ENCODE measurements around the gene MYBPC2. TPM values are rescaled to one million over a fixed set of nuclear protein-coding genes. Genes with fewer than 3 reads are reported as not detected.

MYBPC2 gene
- polyA plus RNA-seq, 1 of the 3 experiments (the other 2 are of a cell fraction): not detected

DNA sequence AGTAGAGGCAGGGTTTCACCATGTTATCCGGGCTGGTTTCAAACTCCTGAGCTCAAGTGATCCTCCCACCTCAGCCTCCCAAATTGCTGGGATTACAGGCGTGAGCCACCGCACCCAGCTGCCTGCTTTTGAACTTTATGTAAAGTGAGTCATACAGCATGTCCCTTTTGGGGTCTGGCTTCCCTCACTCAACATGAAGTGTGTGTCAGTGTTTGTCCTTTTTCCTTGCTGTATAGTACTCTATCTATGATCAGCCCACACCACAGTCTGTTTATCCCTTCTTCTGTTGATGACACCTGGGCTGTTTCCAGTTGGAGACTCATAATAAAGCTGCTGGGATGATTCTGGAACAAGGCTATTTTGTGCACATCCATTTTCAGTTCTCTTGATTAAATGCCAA is 11.9 kb upstream of the MYBPC2 start:
- Histone ChIP-seq H3K9ac (no peak overlapping the region), H3K27ac (ENCODE audit: low read depth in 2 of 2, low read length in 1 of 2) (no peak overlapping the region), H4K20me1 (ENCODE audit: insufficient read depth) (no peaks in the 10 kb centered on the region), H3K27me3 (ENCODE audit: insufficient read depth) (no peaks in the 10 kb centered on the region), H3K4me1 (ENCODE audit: control insufficient read depth in 1 of 2, insufficient read depth in 2 of 2, low read depth in 1 of 2, low read length in 1 of 2) (no peaks in the 10 kb centered on the region), H3K9me2 (no peaks in the 10 kb centered on the region), H3F3A (replicated peaks; ENCODE audit: insufficient read depth) (peaks cover 3% of the 10 kb centered on the region), H2AFZ (ENCODE audit: low read depth) (no peak overlapping the region), H3K4me2 (no peak overlapping the region), H3K9me3 (no peaks in the 10 kb centered on the region), H3K4me3 (ENCODE audit: low read depth in 2 of 2, low read length in 1 of 2) (no peak overlapping the region), H3K36me3 (replicated peaks in 1 of 2; ENCODE audit: control insufficient read depth in 1 of 2, insufficient read depth in 2 of 2, low read length in 1 of 2) (no peaks in the 10 kb centered on the region), H3K79me2 (ENCODE audit: insufficient read depth) (no peaks in the 10 kb centered on the region)
- WGBS (ENCODE audit: low lambda C conversion rate): 64% methylated on average over 3 of the region's 3 CpGs
- DNase-seq: no peak
- CTCF ChIA-PET: interaction anchor here (1.0 to 5.3 kb wide), 2 partner anchors 11 to 52 kb away, joined by 3 to 22 read pairs; no protein-coding TSS in a partner anchor
- POLR2A ChIA-PET: no interaction called here
- TF ChIP-seq TAF1 (IDR thresholded peaks at IDR 0.05; ENCODE audit: borderline replicate concordance, low read depth, low read length): no peak
- TF ChIP-seq NFIC (IDR thresholded peaks at IDR 0.05; ENCODE audit: borderline replicate concordance): no peak
- TF ChIP-seq POLR2AphosphoS5 (IDR thresholded peaks at IDR 0.05; ENCODE audit: low read depth, low read length): no peak
- TF ChIP-seq ELF1 (IDR thresholded peaks at IDR 0.05): no peak

DNA sequence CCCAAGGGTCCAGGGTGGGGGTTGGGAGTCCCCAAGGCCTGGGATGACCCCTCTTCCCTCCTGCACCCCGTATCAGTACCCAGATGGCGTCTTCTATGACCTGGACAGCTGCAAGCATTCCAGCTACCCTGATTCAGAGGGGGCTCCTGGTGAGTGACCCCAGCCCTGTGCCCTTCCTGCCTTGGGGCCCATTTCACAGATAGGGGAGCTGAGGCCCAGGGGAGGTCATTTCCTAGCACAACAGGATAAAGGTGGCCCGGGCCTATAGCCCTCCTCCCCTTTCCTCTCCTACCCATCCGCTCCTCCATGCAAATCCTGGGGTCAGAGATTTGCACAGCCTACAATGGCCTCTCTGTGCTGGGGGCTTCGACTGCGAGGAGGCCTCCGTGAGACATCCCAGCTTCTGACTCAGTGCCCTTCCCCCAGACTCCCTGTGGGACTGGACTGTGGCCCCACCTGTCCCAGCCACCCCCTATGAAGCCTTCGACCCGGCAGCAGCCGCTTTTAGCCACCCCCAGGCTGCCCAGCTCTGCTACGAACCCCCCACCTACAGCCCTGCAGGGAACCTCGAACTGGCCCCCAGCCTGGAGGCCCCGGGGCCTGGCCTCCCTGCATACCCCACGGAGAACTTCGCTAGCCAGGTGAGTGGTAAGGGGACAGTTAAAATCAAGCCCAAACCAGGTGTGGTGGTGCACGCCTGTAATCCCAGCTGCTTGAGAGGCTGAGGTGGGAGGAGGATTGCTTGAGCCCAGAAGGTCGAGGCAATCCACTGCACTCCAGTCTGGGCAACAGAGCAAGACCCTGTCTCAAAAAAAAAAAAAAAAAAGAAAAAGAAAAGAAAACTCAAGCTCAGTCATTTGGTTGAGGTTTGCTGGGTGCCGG is 10.1 kb upstream of the MYBPC2 start:
- H3K27ac ChIP-seq (ENCODE audit: low read depth in 2 of 2, low read length in 1 of 2): no peak overlapping the region
- H4K20me1 ChIP-seq (ENCODE audit: insufficient read depth): no peaks in the 10 kb centered on the region
- no peak overlapping the region for H2AFZ ChIP-seq (ENCODE audit: low read depth)
- 72% methylated on average over 18 of the region's 18 CpGs for WGBS (ENCODE audit: low lambda C conversion rate)
- H3K79me2 ChIP-seq (ENCODE audit: insufficient read depth): no peaks in the 10 kb centered on the region
- H3K4me3 ChIP-seq (ENCODE audit: low read depth in 2 of 2, low read length in 1 of 2): no peak overlapping the region
- TF ChIP-seq FOXJ3 (CRISPR knock-in tag; IDR thresholded peaks at IDR 0.05): no peak
- TF ChIP-seq, protein P1, sequence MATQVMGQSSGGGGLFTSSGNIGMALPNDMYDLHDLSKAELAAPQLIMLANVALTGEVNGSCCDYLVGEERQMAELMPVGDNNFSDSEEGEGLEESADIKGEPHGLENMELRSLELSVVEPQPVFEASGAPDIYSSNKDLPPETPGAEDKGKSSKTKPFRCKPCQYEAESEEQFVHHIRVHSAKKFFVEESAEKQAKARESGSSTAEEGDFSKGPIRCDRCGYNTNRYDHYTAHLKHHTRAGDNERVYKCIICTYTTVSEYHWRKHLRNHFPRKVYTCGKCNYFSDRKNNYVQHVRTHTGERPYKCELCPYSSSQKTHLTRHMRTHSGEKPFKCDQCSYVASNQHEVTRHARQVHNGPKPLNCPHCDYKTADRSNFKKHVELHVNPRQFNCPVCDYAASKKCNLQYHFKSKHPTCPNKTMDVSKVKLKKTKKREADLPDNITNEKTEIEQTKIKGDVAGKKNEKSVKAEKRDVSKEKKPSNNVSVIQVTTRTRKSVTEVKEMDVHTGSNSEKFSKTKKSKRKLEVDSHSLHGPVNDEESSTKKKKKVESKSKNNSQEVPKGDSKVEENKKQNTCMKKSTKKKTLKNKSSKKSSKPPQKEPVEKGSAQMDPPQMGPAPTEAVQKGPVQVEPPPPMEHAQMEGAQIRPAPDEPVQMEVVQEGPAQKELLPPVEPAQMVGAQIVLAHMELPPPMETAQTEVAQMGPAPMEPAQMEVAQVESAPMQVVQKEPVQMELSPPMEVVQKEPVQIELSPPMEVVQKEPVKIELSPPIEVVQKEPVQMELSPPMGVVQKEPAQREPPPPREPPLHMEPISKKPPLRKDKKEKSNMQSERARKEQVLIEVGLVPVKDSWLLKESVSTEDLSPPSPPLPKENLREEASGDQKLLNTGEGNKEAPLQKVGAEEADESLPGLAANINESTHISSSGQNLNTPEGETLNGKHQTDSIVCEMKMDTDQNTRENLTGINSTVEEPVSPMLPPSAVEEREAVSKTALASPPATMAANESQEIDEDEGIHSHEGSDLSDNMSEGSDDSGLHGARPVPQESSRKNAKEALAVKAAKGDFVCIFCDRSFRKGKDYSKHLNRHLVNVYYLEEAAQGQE (IDR thresholded peaks at IDR 0.05; ENCODE audit: low read depth, low read length): no peak
- TF ChIP-seq, protein P2, sequence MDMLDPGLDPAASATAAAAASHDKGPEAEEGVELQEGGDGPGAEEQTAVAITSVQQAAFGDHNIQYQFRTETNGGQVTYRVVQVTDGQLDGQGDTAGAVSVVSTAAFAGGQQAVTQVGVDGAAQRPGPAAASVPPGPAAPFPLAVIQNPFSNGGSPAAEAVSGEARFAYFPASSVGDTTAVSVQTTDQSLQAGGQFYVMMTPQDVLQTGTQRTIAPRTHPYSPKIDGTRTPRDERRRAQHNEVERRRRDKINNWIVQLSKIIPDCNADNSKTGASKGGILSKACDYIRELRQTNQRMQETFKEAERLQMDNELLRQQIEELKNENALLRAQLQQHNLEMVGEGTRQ (IDR thresholded peaks at IDR 0.05; ENCODE audit: borderline replicate concordance, low read depth, low read length): no peak
- no peak for TF ChIP-seq SIN3A (IDR thresholded peaks at IDR 0.05; ENCODE audit: borderline replicate concordance, low read depth, low read length)
- no peak for TF ChIP-seq TEAD4 (IDR thresholded peaks at IDR 0.05; ENCODE audit: borderline replicate concordance, insufficient read depth)
- no peak for TF ChIP-seq NRF1 (IDR thresholded peaks at IDR 0.05; ENCODE audit: low read depth, low read length)
- no peak for TF ChIP-seq YY1 (IDR thresholded peaks at IDR 0.05; ENCODE audit: low read depth)
- DNase-seq: no peak
- no peak overlapping the region for H3K4me2 ChIP-seq
- H3K4me1 ChIP-seq (ENCODE audit: control insufficient read depth in 1 of 2, insufficient read depth in 2 of 2, low read depth in 1 of 2, low read length in 1 of 2): no peaks in the 10 kb centered on the region
- H3K9me2 ChIP-seq: no peaks in the 10 kb centered on the region
- H3K9ac ChIP-seq: no peak overlapping the region
- H3K9me3 ChIP-seq: no peaks in the 10 kb centered on the region
- ChIA-PET CTCF (interaction anchor here (0.9 to 1.2 kb wide), 2 partner anchors 10 to 40 kb away, joined by 3 to 4 read pairs; no protein-coding TSS in a partner anchor), POLR2A (no interaction called here)
- no peaks in the 10 kb centered on the region for H3K36me3 ChIP-seq (replicated peaks in 1 of 2; ENCODE audit: control insufficient read depth in 1 of 2, insufficient read depth in 2 of 2, low read length in 1 of 2)
- peaks cover 3% of the 10 kb centered on the region for H3F3A ChIP-seq (replicated peaks; ENCODE audit: insufficient read depth)
- no peaks in the 10 kb centered on the region for H3K27me3 ChIP-seq (ENCODE audit: insufficient read depth)

Data from SK-N-SH (cell line).